NCI-H2196 treated with DMSO at 0.1 percent for 48 hours (cell line): ENCODE data around the gene PBX1.

Experiments used
- DNase-seq: peaks from one replicate; lab custom pipeline; 2025; ENCODE audit not compliant: unreplicated experiment; lab: John Stamatoyannopoulos, UW

PBX1 gene

DNA sequence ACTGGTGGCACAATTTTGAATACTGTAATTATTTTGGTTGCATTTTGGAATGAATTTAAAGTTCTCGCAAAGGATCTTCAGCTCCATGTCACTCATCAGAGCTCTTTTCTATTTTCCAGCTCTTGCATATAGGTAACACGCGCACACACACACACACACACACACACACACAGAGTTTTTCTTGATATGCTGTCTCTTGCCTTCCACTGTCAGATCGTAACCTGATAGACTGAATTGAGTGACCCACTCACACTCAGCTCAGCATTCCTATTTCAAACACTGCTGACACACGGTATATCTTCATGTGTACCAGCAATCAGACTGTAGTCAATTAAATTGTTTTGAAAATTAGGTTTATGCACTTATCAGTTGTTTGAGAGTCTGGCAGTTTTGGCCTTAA, 214.1 kb downstream of the PBX1 start:
- no peak for DNase-seq

DNA sequence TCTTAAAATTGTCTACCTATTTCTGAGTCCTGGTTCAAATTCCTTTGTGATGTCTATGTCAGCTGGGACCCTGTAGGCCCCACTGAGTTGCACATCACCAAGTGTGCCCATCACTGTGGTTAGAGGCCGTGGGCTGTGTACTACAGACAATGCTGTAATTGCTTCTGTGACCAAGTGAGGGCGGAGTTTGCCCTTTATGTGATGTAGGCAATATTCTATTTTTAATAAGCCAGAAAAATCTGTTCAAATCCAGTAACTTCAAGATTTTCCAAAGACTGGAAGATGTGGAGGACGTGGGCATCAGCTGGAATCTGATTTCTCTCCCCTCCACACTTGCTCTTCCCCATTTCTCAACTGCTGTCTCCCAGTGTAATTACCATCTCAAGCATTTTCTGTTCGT, 215.4 kb downstream of the PBX1 start:
- no peak for DNase-seq

- peak; percentile 71 for DNase-seq
Measured at GRCh38 chr1:164774819-164775654, 216.1 kb downstream of the PBX1 start.

GRCh38 chr1:164777518-164777917, 218.5 kb downstream of the PBX1 start:
- DNase-seq, result no peak

GRCh38 chr1:164779376-164779775, 220.4 kb downstream of the PBX1 start:
- no peak for DNase-seq

DNA sequence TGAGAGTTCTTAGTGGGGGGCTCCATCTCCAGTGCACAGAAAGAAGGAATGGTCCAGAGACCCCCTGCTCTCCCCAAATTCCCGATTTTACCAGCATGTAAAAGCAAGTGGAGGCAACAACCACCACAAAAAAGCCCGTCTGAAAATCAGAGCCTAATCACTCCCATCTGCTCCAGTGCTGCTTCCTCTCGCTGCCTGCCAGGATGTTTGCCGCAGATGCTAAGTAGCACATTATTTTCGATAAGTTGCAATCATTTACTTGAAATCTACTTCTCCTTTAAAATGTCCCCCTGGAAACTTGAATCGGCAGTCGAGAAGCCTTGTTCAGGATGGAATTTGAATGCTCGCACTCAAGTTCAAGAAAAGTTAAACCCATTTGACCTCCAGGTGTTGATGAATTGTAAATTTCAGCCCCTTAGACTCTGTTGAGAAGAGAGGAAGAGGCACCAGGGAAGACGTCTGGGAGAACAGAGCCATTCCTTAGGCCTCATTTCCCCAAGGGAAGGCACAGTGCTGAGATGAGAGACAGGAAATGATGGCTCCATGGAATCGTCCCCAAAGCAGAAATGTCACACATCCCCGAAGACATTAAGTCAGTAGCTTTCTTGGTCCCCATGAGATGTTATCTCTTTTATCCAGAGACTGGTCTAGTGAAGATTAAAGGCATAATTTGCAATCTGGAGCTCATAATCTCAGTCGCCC, 221.3 kb downstream of the PBX1 start:
- DNase-seq, result no peak

- DNase-seq, result no peak
Measured at GRCh38 chr1:164780863-164781262, 221.9 kb downstream of the PBX1 start.

GRCh38 chr1:164781972-164782371, 223.0 kb downstream of the PBX1 start:
- DNase-seq, result no peak

GRCh38 chr1:164783778-164784555, 225.0 kb downstream of the PBX1 start:
- DNase-seq, result no peak

DNA sequence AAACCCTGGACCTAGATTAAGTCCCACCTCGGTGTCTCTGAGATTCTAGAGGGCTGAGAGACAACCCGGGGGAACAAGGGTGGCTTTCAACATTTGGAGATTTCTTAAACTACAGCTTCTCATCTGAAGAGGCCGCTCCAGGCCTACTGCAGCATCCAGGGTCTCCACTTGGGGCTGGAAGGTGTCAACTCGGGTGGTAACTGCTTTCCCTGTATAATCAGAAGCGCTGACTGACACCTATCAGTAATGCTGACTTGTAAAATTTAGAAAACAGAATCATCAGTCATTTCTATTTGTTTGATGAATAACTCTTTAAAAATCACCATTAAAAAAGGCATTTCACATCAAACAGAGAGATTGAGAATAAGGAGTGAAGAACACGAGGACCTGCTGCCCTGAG, 226.0 kb downstream of the PBX1 start:
- DNase-seq, result no peak

- no peak for DNase-seq
Measured at GRCh38 chr1:164785841-164786534, 227.0 kb downstream of the PBX1 start.

GRCh38 chr1:164786980-164787833, 228.2 kb downstream of the PBX1 start:
- peak; percentile 80 for DNase-seq

GRCh38 chr1:164787834-164788231, 228.8 kb downstream of the PBX1 start:
- peak; percentile 63 for DNase-seq

DNA sequence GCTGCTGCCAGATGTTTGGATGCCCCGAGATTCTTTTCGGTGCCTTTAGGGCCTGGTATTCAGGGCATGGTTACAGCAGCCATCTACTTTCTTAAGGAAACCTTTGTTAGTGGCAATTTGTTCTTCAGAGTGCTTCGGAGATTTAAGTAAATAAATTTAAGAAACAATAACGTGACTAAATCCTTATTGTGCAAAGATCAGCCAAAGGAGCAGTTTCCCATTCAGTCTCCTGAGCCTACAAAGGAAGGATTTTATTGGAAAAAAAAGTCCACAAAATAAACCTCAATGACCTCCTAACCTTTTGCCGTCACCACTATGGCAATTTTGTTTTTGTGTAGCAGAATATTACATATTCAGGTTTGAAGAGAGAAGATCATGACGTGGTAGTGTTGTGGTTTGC, 231.1 kb downstream of the PBX1 start:
- DNase-seq, result no peak

DNA sequence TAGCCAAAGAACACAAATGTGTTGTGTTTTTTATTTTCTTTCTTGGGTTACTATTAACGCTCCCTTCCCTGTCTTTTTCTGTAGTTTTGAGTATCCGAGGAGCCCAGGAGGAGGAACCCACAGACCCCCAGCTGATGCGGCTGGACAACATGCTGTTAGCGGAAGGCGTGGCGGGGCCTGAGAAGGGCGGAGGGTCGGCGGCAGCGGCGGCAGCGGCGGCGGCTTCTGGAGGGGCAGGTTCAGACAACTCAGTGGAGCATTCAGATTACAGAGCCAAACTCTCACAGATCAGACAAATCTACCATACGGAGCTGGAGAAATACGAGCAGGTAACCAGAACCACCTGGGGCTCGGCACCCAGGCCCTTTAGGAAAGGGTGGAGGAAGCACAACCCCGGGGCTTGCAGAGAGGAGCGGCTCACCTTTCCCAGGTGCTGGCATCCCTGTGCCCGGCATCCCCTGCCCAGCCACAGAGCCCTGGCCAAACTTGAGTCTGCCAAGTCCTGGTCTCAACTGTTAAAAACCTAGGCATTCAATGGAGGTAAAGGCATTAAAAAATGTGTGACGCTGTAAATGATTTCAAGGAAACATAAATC, 233.5 kb downstream of the PBX1 start:
- no peak for DNase-seq

GRCh38 chr1:164794356-164794755, 235.4 kb downstream of the PBX1 start:
- peak; percentile 15 for DNase-seq

DNA sequence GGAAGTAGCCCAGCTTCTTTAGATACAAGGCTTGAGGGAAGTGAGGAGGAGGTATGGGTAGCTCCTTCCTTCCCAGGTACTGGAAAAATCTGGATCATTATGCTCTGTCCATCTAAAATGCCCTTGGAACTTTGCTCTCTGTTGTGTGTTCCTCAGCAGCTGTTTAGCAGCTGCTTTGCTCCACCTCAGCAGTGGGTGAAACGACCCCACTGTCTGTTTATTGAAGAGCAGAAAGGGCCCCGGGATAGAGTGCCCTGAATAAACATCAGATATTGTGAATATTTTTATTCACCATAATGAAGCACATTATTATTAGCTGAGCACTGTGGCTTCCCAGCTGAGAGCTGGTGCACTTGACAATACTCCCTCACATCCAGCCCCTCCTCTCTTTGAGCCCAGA, 237.9 kb downstream of the PBX1 start:
- no peak for DNase-seq

GRCh38 chr1:164801246-164801731, 242.3 kb downstream of the PBX1 start:
- no peak for DNase-seq

DNA sequence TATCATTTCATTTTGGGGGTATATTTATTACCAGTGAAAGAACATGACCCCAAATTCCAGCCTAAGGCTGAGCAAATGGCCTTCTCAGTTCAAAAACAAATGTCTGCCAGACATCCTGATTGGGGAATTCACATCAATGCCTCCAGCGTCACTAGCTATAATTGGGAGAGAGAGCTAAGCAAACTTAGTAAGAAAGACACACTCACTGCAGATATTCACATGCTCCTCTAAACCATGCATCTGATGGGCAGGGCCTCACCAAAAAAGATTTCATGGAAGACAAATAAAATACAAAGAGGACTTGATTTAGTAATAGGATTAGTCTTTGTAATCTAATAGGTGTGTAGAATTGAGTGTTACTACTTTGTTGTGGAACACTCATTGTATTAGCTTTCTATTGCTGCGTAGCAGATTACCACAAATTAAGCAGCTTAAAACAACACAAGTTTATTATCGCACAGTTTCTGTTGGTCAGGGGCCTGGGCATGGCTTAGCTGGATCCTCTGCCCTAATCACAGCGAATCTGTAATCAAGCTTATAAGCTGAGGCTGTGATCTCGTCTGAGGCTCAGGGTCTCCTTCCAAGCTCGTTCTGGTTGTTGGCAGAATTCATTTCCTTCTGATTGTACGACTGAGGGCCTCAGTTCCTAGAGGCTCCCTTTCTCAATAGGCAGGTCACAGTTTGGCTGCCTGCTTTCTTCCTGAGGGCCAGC, 243.0 kb downstream of the PBX1 start:
- no peak for DNase-seq
